B cell (primary cell): ENCODE data around the gene PITPNM1. TPM values are rescaled to one million over a fixed set of nuclear protein-coding genes. Genes with fewer than 3 reads are reported as not detected.

Source experiments
- ATAC-seq: fragments of 200-7000 bp; cut with Tn5 transposase; one replicate; pipeline ENCODE4 v1.10.0; 2021; ENCODE audit warnings: low read depth, mild to moderate bottlenecking, moderate number of reproducible peaks, moderate library complexity
- CTCF ChIA-PET: fragments of 350-600 bp; sonication (Branson Sonifier 250); formaldehyde crosslinking; loops from one replicate; lab custom pipeline; 2021; ENCODE audit warnings: antibody characterized with exemption, inconsistent platforms; lab: Charles Lee
- POLR2A ChIA-PET: fragments of 350-600 bp; sonication (Branson Sonifier 250); formaldehyde crosslinking; loops from one replicate; lab custom pipeline; 2021; ENCODE audit warnings: antibody characterized with exemption; lab: Charles Lee
- DNase-seq: peaks from one replicate; pipeline ENCODE4 v3.0.0; 2013
- H2AFZ ChIP-seq: 2 replicates; pipeline ENCODE4 v1.6.1; 2012; ENCODE audit warnings: mild to moderate bottlenecking, low read depth, low read length; ENCODE audit not compliant: insufficient read depth, poor library complexity, severe bottlenecking
- H3K27ac ChIP-seq, 2 donors: 1 replicate in 1 of 2; 2 replicates in 1 of 2; pipeline ENCODE4 v1.5.1; 2012 to 2013; ENCODE audit warnings: low read length in 2 of 2, mild to moderate bottlenecking in 2 of 2, moderate library complexity in 1 of 2
- H3K27me3 ChIP-seq, 4 experiments: fragments of 200-600 bp in 1 of 4; sonication (generic) in 1 of 4; replicated peaks in 1 of 4; 1 replicate in 2 of 4; 2 replicates in 2 of 4; pipeline versions ENCODE4 v1.6.1 to v1.7.0; 2013 to 2016; ENCODE audit warnings: low read length in 3 of 4, mild to moderate bottlenecking in 2 of 4, mixed read lengths in 1 of 4, moderate library complexity in 1 of 4; ENCODE audit not compliant: insufficient read depth in 4 of 4, control insufficient read depth in 3 of 4; ENCODE audit errors: control extremely low read depth in 1 of 4
- H3K36me3 ChIP-seq, 2 experiments: replicated peaks in 1 of 2; 1 replicate in 1 of 2; 2 replicates in 1 of 2; pipeline versions ENCODE4 v1.6.1 to v1.7.1; 2013; ENCODE audit warnings: low read length in 1 of 2; ENCODE audit not compliant: insufficient read depth in 2 of 2, control insufficient read depth in 1 of 2; ENCODE audit errors: control extremely low read depth in 1 of 2, extremely low read depth in 1 of 2
- H3K4me1 ChIP-seq, 2 donors: fragments of 200-600 bp in 1 of 2; sonication (generic) in 1 of 2; 1 replicate in 1 of 2; 2 replicates in 1 of 2; pipeline versions ENCODE4 v1.5.1 to v1.6.1; 2013 to 2017; ENCODE audit warnings: low read length in 2 of 2; ENCODE audit not compliant: control insufficient read depth in 2 of 2, insufficient read depth in 2 of 2
- H3K4me2 ChIP-seq: replicated peaks from 2 replicates; pipeline ENCODE3; 2012; ENCODE audit warnings: mild to moderate bottlenecking, low read depth, low read length; ENCODE audit not compliant: poor library complexity, severe bottlenecking
- H3K4me3 ChIP-seq, 5 experiments: fragments of 200-600 bp in 1 of 5; sonication (generic) in 1 of 5; 1 replicate in 3 of 5; 2 replicates in 2 of 5; pipeline versions ENCODE4 v1.5.1 to v1.7.0; 2011 to 2016; ENCODE audit warnings: low read length in 4 of 5, mild to moderate bottlenecking in 4 of 5, low read depth in 2 of 5, control low read depth in 1 of 5, moderate library complexity in 1 of 5; ENCODE audit not compliant: insufficient read depth in 1 of 5; ENCODE audit errors: control extremely low read depth in 1 of 5, extremely low read depth in 1 of 5
- H3K79me2 ChIP-seq: fragments of 200-600 bp; sonication (generic); one replicate; pipeline ENCODE4 v1.6.0; 2016; ENCODE audit warnings: low read length; ENCODE audit not compliant: control insufficient read depth, insufficient read depth
- H3K9ac ChIP-seq: fragments of 200-600 bp; sonication (generic); 2 replicates; pipeline ENCODE4 v1.6.1; 2017; ENCODE audit warnings: mild to moderate bottlenecking, low read length, moderate library complexity
- H3K9me3 ChIP-seq, 3 donors: one replicate each; pipeline versions ENCODE4 v1.6.1 to v1.7.1; 2013; ENCODE audit warnings: low read length in 2 of 3; ENCODE audit not compliant: control insufficient read depth in 2 of 3, insufficient read depth in 1 of 3; ENCODE audit errors: control extremely low read depth in 1 of 3
- H4K20me1 ChIP-seq: 2 replicates; pipeline ENCODE4 v1.6.0; 2012; ENCODE audit warnings: mild to moderate bottlenecking, low read length; ENCODE audit not compliant: insufficient read depth, control insufficient read depth, poor library complexity, severe bottlenecking
- H3K27ac Mint-ChIP-seq: one replicate; pipeline ENCODE4 v1.8.0; 2021; ENCODE audit warnings: mixed read lengths
- H3K27me3 Mint-ChIP-seq: one replicate; pipeline ENCODE4 v1.8.0; 2021; ENCODE audit warnings: mixed read lengths
- H3K4me1 Mint-ChIP-seq: one replicate; pipeline ENCODE4 v1.8.0; 2021; ENCODE audit warnings: mixed read lengths
- H3K4me3 Mint-ChIP-seq: one replicate; pipeline ENCODE4 v1.8.0; 2021; ENCODE audit warnings: mixed read lengths
- H3K9me3 Mint-ChIP-seq: one replicate; pipeline ENCODE4 v1.8.0; 2022; ENCODE audit warnings: mixed read lengths; ENCODE audit not compliant: insufficient read depth
- CTCF ChIP-seq: fragments of 200-600 bp; IDR thresholded peaks from one replicate; pipeline ENCODE4 v1.8.0; 2022; ENCODE audit warnings: antibody characterized with exemption, mild to moderate bottlenecking
- EZH2 ChIP-seq: IDR thresholded peaks from 2 replicates; pipeline ENCODE4 v1.6.1; 2012; ENCODE audit warnings: borderline replicate concordance, low read depth, mild to moderate bottlenecking, moderate library complexity, low read length; ENCODE audit not compliant: insufficient read depth, poor library complexity, severe bottlenecking
- WGBS: methylation state at CpG from one replicate; pipeline ENCODE4 v1.1.5; 2013; ENCODE audit warnings: missing lambda C conversion rate; ENCODE audit not compliant: insufficient coverage; 5-methylcytosine and 5-hydroxymethylcytosine counted together
- intact Hi-C: fragments of 100-400 bp; cut with micrococcal nuclease; formaldehyde crosslinking; loops from one replicate; pipeline ENCODE4 v1.10.0; 2022
- polyA plus RNA-seq: library from polyadenylated mRNA; depleted of rRNA; stranded (reverse); fragments of >200 nt; gene quantifications from 2 replicates; pipeline ENCODE4 v1.2.3, GENCODE V29; 2012
- total RNA-seq, 2 donors: library from RNA; stranded (reverse); fragments of 120-200 nt in 1 of 2; gene quantifications; 1 replicate in 1 of 2; 2 replicates in 1 of 2; pipeline versions ENCODE4 v1.2.3 to v1.2.4, GENCODE V29; 2013 to 2022

Gene PITPNM1
- total and polyA plus RNA-seq, 2 donors (not counting 1 experiment from before 2014, with no cell fraction given), result 152 to 166 TPM

- ATAC-seq (no peak), DNase-seq (no peak)
- Histone ChIP-seq H3K27ac (no peak overlapping the region), H3K4me1 (peaks cover 19 to 32% of the 10 kb centered on the region in 2 donors), H3K9me3 (no peaks in the 10 kb centered on the region), H3K36me3 (peaks cover 0 to 79% of the 10 kb centered on the region in 2 experiments), H3K27me3 (no peaks in the 10 kb centered on the region), H3K9ac (no peak overlapping the region), H4K20me1 (peaks cover 77% of the 10 kb centered on the region), H3K4me2 (no peak overlapping the region), H2AFZ (no peak overlapping the region), H3K4me3 (no peak overlapping the region), H3K79me2 (peaks cover 51% of the 10 kb centered on the region)
- WGBS, result 92% methylated on average over 23 of the region's 23 CpGs
- Mint-ChIP-seq H3K9me3 (no peaks in the 10 kb centered on the region), H3K27me3 (no peaks in the 10 kb centered on the region), H3K4me1 (peaks cover 30% of the 10 kb centered on the region), H3K4me3 (no peak overlapping the region), H3K27ac (peak overlapping the region; percentile 67)
- POLR2A ChIA-PET, result interaction anchor here (1.1 to 1.2 kb wide), 5 partner anchors 7 to 101 kb away, joined by 3 to 5 read pairs (median 3); partner anchors contain the start of genes AIP, PPP1CA, RAD9A and TMEM134
- intact Hi-C loops, result no loop called here
- TF ChIP-seq CTCF, result no peak
- no peak for TF ChIP-seq EZH2
- CTCF ChIA-PET, result interaction anchor here (1.0 to 1.2 kb wide), 2 partner anchors 71 to 89 kb away, joined by 3 read pairs; no protein-coding TSS in a partner anchor
Observed at GRCh38 chr11:67489885-67490726, 15.1 kb downstream of the PITPNM1 start.
